OCI-LY1 (cell line): ENCODE data around the gene AKAP13.

Experiments
- EZH2 ChIP-seq: fragments of 200-600 bp; sonication (generic), shearing (Covaris generic); IDR thresholded peaks from 2 replicates; pipeline ENCODE4 v1.8.0; 2017; ENCODE audit warnings: borderline replicate concordance, mixed run types, mild to moderate bottlenecking, antibody characterized with exemption, low read length, moderate library complexity, mixed read lengths
- TF ChIP-seq, protein P1 (sequence below): fragments of 200-600 bp; sonication (generic), shearing (Covaris generic); IDR thresholded peaks from 2 replicates; pipeline ENCODE4 v1.5.1; 2017; ENCODE audit warnings: mild to moderate bottlenecking, antibody characterized with exemption, low read length, moderate library complexity, mixed read lengths

DNA sequence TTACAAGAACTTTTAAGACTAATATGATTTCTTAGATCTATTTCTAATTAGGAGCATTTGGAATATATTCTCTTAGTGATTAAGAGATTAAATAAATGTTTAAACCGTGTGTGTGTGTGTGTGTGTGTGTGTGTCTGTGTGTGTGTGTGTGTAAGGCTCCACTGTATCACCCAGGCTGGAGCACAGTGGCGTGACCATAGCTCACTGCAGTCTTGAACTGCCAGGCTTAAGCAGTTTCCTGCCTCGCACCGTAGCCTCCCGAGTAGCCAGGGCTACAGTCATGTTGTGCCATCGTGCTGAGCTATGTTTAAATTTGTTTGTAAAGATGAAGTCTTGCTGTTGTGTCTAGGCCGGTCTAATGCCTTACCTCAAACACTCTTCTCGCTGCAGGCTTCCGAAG, 305.0 kb downstream of the AKAP13 start:
- TF ChIP-seq, protein P1, sequence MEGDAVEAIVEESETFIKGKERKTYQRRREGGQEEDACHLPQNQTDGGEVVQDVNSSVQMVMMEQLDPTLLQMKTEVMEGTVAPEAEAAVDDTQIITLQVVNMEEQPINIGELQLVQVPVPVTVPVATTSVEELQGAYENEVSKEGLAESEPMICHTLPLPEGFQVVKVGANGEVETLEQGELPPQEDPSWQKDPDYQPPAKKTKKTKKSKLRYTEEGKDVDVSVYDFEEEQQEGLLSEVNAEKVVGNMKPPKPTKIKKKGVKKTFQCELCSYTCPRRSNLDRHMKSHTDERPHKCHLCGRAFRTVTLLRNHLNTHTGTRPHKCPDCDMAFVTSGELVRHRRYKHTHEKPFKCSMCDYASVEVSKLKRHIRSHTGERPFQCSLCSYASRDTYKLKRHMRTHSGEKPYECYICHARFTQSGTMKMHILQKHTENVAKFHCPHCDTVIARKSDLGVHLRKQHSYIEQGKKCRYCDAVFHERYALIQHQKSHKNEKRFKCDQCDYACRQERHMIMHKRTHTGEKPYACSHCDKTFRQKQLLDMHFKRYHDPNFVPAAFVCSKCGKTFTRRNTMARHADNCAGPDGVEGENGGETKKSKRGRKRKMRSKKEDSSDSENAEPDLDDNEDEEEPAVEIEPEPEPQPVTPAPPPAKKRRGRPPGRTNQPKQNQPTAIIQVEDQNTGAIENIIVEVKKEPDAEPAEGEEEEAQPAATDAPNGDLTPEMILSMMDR, result no peak
- no peak for TF ChIP-seq EZH2
